ENCODE measurements around the gene C10orf67.

DNA sequence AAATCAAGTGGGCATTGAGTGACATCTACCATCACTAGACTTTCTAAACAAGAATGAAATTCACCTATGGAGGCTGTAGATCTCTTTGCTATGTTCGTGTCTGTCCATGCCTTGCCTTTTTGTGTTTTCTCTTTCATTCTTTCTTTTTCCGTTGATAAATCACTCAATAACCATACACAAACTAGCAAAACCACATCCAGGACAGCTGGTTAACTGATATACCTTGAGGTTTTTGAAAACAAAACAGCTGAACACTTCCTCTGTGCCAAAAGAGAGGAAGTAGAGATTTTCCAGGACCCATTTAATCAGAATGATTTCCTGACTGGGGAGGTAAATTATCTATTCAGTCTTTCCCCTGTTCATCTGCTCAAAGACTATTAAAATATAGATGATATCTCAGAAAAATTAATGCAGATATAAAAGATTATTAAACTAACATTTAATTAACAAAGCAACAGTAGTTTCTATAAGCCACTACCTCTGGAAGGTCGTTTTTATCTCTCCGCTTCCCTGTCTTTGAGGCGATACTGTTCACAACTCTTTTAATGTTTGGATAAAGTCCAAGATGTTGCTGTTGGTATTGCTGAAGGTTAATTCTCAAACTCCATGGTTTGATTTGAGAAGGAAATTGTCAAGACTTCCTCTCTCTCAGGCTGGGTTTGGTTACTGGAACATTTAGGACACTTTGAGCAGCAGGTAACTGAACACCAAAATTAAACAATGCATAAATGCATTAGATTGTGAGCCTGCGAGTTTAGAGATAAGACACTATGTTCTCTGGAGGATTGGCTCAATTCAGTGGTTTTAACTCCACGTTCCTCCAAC is 24.4 kb upstream of the C10orf67 start:
- TF ChIP-seq, protein P1, sequence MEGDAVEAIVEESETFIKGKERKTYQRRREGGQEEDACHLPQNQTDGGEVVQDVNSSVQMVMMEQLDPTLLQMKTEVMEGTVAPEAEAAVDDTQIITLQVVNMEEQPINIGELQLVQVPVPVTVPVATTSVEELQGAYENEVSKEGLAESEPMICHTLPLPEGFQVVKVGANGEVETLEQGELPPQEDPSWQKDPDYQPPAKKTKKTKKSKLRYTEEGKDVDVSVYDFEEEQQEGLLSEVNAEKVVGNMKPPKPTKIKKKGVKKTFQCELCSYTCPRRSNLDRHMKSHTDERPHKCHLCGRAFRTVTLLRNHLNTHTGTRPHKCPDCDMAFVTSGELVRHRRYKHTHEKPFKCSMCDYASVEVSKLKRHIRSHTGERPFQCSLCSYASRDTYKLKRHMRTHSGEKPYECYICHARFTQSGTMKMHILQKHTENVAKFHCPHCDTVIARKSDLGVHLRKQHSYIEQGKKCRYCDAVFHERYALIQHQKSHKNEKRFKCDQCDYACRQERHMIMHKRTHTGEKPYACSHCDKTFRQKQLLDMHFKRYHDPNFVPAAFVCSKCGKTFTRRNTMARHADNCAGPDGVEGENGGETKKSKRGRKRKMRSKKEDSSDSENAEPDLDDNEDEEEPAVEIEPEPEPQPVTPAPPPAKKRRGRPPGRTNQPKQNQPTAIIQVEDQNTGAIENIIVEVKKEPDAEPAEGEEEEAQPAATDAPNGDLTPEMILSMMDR (IDR thresholded peaks at IDR 0.05), result no peak
- no peak for TF ChIP-seq POLR2A (IDR thresholded peaks at IDR 0.05)
